ENCODE results near the gene FANCL. TPM values are rescaled to one million over a fixed set of nuclear protein-coding genes. Genes with fewer than 3 reads are reported as not detected.

FANCL gene
- total and polyA plus RNA-seq, 9 of the 15 experiments (the other 6 are each of a cell fraction or from before 2014, with no cell fraction given), result 36.7 to 120 (median 58.5) TPM

DNA sequence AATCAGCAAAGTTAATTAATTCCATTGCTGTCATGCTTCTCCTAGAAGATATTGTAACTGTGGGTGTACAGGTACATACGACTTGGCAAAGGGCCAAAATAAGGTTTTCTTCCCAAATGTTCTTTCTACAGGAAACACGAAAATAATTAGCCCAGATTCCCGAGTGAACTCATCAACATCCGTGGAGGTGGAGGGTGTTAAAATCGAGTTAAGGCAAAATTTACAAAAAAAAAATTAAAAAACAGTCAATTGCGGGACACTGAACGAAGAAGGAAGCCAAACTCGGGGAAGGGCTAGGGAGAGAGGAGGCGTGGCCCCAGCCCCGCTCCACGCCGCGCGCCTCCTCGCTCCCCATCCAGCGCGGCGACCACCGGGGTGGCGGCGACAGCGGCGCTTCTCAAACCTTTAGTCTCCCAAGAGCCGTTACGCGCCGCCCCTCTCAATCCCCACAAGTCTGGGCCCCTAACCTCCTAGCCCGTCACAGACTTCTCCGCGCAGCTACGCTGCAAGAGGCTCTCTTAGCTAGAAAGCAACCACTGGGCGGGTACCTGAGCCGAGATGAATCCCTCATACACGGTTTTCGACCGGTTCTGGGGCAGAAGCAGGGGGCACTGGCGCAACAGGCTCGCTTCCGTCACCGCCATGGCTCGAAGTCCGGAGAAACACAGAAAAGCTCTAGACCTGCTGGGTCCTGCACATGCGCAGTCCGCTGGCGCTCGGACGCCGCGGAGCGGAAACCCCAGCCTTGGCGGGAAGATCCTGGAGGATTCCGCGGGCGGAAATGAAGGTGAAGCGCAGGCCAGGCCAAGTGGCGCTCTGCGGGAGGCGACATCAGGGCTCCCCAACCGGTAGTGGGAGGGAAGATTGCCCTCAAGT is at the start of gene FANCL (continued):
- no peak for TF ChIP-seq ZNF174 (CRISPR knock-in tag; IDR thresholded peaks at IDR 0.05)
- TF ChIP-seq, protein P1, sequence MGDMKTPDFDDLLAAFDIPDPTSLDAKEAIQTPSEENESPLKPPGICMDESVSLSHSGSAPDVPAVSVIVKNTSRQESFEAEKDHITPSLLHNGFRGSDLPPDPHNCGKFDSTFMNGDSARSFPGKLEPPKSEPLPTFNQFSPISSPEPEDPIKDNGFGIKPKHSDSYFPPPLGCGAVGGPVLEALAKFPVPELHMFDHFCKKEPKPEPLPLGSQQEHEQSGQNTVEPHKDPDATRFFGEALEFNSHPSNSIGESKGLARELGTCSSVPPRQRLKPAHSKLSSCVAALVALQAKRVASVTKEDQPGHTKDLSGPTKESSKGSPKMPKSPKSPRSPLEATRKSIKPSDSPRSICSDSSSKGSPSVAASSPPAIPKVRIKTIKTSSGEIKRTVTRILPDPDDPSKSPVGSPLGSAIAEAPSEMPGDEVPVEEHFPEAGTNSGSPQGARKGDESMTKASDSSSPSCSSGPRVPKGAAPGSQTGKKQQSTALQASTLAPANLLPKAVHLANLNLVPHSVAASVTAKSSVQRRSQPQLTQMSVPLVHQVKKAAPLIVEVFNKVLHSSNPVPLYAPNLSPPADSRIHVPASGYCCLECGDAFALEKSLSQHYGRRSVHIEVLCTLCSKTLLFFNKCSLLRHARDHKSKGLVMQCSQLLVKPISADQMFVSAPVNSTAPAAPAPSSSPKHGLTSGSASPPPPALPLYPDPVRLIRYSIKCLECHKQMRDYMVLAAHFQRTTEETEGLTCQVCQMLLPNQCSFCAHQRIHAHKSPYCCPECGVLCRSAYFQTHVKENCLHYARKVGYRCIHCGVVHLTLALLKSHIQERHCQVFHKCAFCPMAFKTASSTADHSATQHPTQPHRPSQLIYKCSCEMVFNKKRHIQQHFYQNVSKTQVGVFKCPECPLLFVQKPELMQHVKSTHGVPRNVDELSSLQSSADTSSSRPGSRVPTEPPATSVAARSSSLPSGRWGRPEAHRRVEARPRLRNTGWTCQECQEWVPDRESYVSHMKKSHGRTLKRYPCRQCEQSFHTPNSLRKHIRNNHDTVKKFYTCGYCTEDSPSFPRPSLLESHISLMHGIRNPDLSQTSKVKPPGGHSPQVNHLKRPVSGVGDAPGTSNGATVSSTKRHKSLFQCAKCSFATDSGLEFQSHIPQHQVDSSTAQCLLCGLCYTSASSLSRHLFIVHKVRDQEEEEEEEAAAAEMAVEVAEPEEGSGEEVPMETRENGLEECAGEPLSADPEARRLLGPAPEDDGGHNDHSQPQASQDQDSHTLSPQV (IDR thresholded peaks at IDR 0.05), result peak; percentile 86
- no peak for TF ChIP-seq PHF21A (IDR thresholded peaks at IDR 0.05; ENCODE audit: borderline replicate concordance, low read depth)
- TF ChIP-seq SUPT5H (IDR thresholded peaks at IDR 0.05), result peak; percentile 92
- TF ChIP-seq ZFP91 (CRISPR knock-in tag; IDR thresholded peaks at IDR 0.05), result no peak
- TF ChIP-seq PURB (CRISPR knock-in tag; IDR thresholded peaks at IDR 0.05; ENCODE audit: low read depth), result no peak
- TF ChIP-seq NFE2L1 (tag; IDR thresholded peaks at IDR 0.05; ENCODE audit: borderline replicate concordance, low read depth), result no peak
- TF ChIP-seq THRA (IDR thresholded peaks at IDR 0.05), result no peak
- TF ChIP-seq SNRNP70 (optimal IDR thresholded peaks at IDR 0.05; ENCODE audit: low read depth, low read length), result no peak
- no peak for TF ChIP-seq SRF (CRISPR knock-in tag; IDR thresholded peaks at IDR 0.05)
- TF ChIP-seq ZBTB7A (IDR thresholded peaks at IDR 0.05; ENCODE audit: borderline replicate concordance, control insufficient read depth, low read depth, low read length), result no peak; the same call in 1 of the 2 replicates
- TF ChIP-seq CGGBP1 (CRISPR knock-in tag; IDR thresholded peaks at IDR 0.05), result no peak
- TF ChIP-seq CREM (IDR thresholded peaks at IDR 0.05; ENCODE audit: low read depth), result peak; percentile 60; the same call in 1 of the 2 replicates
- peak; percentile 53; the same call in 1 of the 2 replicates for TF ChIP-seq ATF7 (IDR thresholded peaks at IDR 0.05)
- no peak for TF ChIP-seq SIN3B (IDR thresholded peaks at IDR 0.05; ENCODE audit: low read depth)
- TF ChIP-seq SREBF1 (IDR thresholded peaks at IDR 0.05; ENCODE audit: borderline replicate concordance, low read depth, low read length), result no peak
- TF ChIP-seq NR3C1 (CRISPR knock-in tag; IDR thresholded peaks at IDR 0.05), result no peak
- TF ChIP-seq MTA3 (IDR thresholded peaks at IDR 0.05; ENCODE audit: borderline replicate concordance), result 0 out of 2 replicates have a peak, but pooled peaks have one; percentile 37
- TF ChIP-seq CHD4 (IDR thresholded peaks at IDR 0.05; ENCODE audit: insufficient read depth, insufficient replicate concordance, low read depth, low read length, poor library complexity, severe bottlenecking), result no peak
- no peak for TF ChIP-seq ZNF3 (CRISPR knock-in tag; IDR thresholded peaks at IDR 0.05)
- TF ChIP-seq POLR2A (conservative IDR thresholded peaks at IDR 0.05), result peak; percentile 95
- TF ChIP-seq RFX1 (IDR thresholded peaks at IDR 0.05), result no peak

Measured in K562 (cell line).